Activated T-cell treated with anti-CD3 and anti-CD28 coated beads, Interleukin-2, amount 50 U/mL, for 24 hours (primary cell): ENCODE data around the gene OPTC.

ENCODE experiments used
- DNase-seq: peaks from one replicate; pipeline ENCODE4 v3.0.0-alpha.2; 2020
- H3K27ac Mint-ChIP-seq: 2 replicates; pipeline ENCODE4 v1.8.0; 2020; ENCODE audit warnings: mild to moderate bottlenecking, mixed read lengths
- H3K27me3 Mint-ChIP-seq: 2 replicates; pipeline ENCODE4 v1.8.0; 2020; ENCODE audit warnings: mixed read lengths
- H3K36me3 Mint-ChIP-seq: 2 replicates; pipeline ENCODE4 v1.8.0; 2020; ENCODE audit warnings: low read depth, mixed read lengths
- H3K4me1 Mint-ChIP-seq: 2 replicates; pipeline ENCODE4 v1.8.0; 2020; ENCODE audit warnings: low read depth, mixed read lengths
- H3K4me3 Mint-ChIP-seq: 2 replicates; pipeline ENCODE4 v1.8.0; 2020; ENCODE audit warnings: mild to moderate bottlenecking, moderate library complexity, mixed read lengths
- H3K9me3 Mint-ChIP-seq: 2 replicates; pipeline ENCODE4 v1.8.0; 2020; ENCODE audit warnings: mixed read lengths

The OPTC gene

GRCh38 chr1:203555076-203555475, 61.1 kb downstream of the OPTC start:
- no peak overlapping the region for H3K4me3 Mint-ChIP-seq
- DNase-seq, result no peak

GRCh38 chr1:203555511-203556046, 61.6 kb downstream of the OPTC start:
- Mint-ChIP-seq H3K36me3 (no peaks in the 10 kb centered on the region), H3K4me3 (no peak overlapping the region), H3K27me3 (no peaks in the 10 kb centered on the region), H3K27ac (no peak overlapping the region), H3K4me1 (no peaks in the 10 kb centered on the region), H3K9me3 (no peaks in the 10 kb centered on the region)
- DNase-seq, result no peak

More at GRCh38 chr1:203555076-203555475, 61.1 kb downstream of the OPTC start:
- no peaks in the 10 kb centered on the region for H3K27me3 Mint-ChIP-seq
- H3K4me1 Mint-ChIP-seq, result no peaks in the 10 kb centered on the region
- no peaks in the 10 kb centered on the region for H3K36me3 Mint-ChIP-seq
- H3K9me3 Mint-ChIP-seq, result no peaks in the 10 kb centered on the region
- H3K27ac Mint-ChIP-seq, result no peak overlapping the region

- Mint-ChIP-seq H3K4me3 (no peak overlapping the region), H3K27ac (no peak overlapping the region), H3K9me3 (no peaks in the 10 kb centered on the region), H3K4me1 (no peaks in the 10 kb centered on the region), H3K27me3 (no peaks in the 10 kb centered on the region), H3K36me3 (no peaks in the 10 kb centered on the region)
- DNase-seq, result no peak
Observed at GRCh38 chr1:203556047-203556851, 62.3 kb downstream of the OPTC start.

- DNase-seq, result no peak
- Mint-ChIP-seq H3K9me3 (no peaks in the 10 kb centered on the region), H3K4me1 (no peaks in the 10 kb centered on the region), H3K27me3 (no peaks in the 10 kb centered on the region), H3K27ac (no peak overlapping the region), H3K36me3 (no peaks in the 10 kb centered on the region), H3K4me3 (no peak overlapping the region)
Observed at GRCh38 chr1:203557390-203557789, 63.4 kb downstream of the OPTC start.

GRCh38 chr1:203558064-203558760, 64.3 kb downstream of the OPTC start:
- no peak for DNase-seq
- no peaks in the 10 kb centered on the region for H3K36me3 Mint-ChIP-seq
- H3K4me1 Mint-ChIP-seq, result no peaks in the 10 kb centered on the region
- H3K4me3 Mint-ChIP-seq, result no peak overlapping the region
- no peak overlapping the region for H3K27ac Mint-ChIP-seq
- H3K9me3 Mint-ChIP-seq, result no peaks in the 10 kb centered on the region
- H3K27me3 Mint-ChIP-seq, result no peaks in the 10 kb centered on the region
